DOHH2 (cell line): ENCODE measurements around the gene ZNF346.

Experiments
- CTCF ChIP-seq: fragments of 200-600 bp; sonication (generic); IDR thresholded peaks from one replicate; pipeline ENCODE4 v1.5.1; 2014; ENCODE audit warnings: antibody characterized with exemption, mild to moderate bottlenecking, low read depth, low read length; ENCODE audit not compliant: poor library complexity, severe bottlenecking
- EZH2phosphoT487 ChIP-seq: fragments of 200-600 bp; sonication (generic); IDR thresholded peaks from 2 replicates; pipeline ENCODE4 v1.6.1; 2017; ENCODE audit warnings: borderline replicate concordance, mild to moderate bottlenecking, antibody characterized with exemption, low read length, moderate library complexity, mixed read lengths

- TF ChIP-seq CTCF (no peak), EZH2phosphoT487 (no peak)
Observed at GRCh38 chr5:177083357-177083756, 60.9 kb downstream of the ZNF346 start.
